Lower leg skin (tissue), 4 donors: ENCODE measurements around the gene UBE2E2. TPM values are rescaled to one million over a fixed set of nuclear protein-coding genes. Genes with fewer than 3 reads are reported as not detected.

Source experiments
- DNase-seq, 2 donors: peaks; one replicate each; pipeline ENCODE4 v3.0.0-alpha.2; 2019; ENCODE audit warnings: low spot score in 2 of 2
- H3K4me3 ChIP-seq: fragments of 200-600 bp; sonication (generic); 2 replicates; pipeline ENCODE4 v1.5.1; 2017; ENCODE audit warnings: mild to moderate bottlenecking, low read depth; ENCODE audit not compliant: poor library complexity, severe bottlenecking
- CTCF ChIP-seq, 3 donors: fragments of 450-650 bp; IDR thresholded peaks; one replicate each; pipeline ENCODE4 v1.5.1; 2016; ENCODE audit warnings: antibody characterized with exemption in 3 of 3, mild to moderate bottlenecking in 3 of 3, moderate library complexity in 2 of 3
- POLR2A ChIP-seq, 2 donors: fragments of 450-650 bp; IDR thresholded peaks; one replicate each; pipeline ENCODE4 v1.6.1; 2016 to 2017; ENCODE audit warnings: antibody characterized with exemption in 2 of 2, mild to moderate bottlenecking in 1 of 2, moderate library complexity in 1 of 2
- WGBS, 2 donors: methylation state at CpG; one replicate each; pipeline ENCODE4 v1.1.5; 2018; 5-methylcytosine and 5-hydroxymethylcytosine counted together
- intact Hi-C: fragments of 100-400 bp; cut with DNase I; formaldehyde crosslinking; loops from one replicate; pipeline ENCODE4 v1.15.0; 2023; ENCODE audit warnings: low total_unique reads
- total RNA-seq, 4 donors: library from RNA; depleted of rRNA; stranded (reverse); fragments of >200 nt; gene quantifications; one replicate each; pipeline ENCODE4 v1.1.0, GENCODE V29; 2016

UBE2E2 gene
- total RNA-seq, 4 donors from 2014 or later, result 20.0 to 54.7 (median 33.3) TPM

GRCh38 chr3:23435904-23436303 lies 232.8 kb downstream of the UBE2E2 start:
- WGBS, 2 donors, result 96% methylated on average over 9 of the region's 9 CpGs
- no peak overlapping the region for H3K4me3 ChIP-seq
- intact Hi-C loops, result no loop called here
- no peak for DNase-seq
- TF ChIP-seq CTCF (IDR thresholded peaks at IDR 0.05) (no peak), POLR2A (IDR thresholded peaks at IDR 0.05) (no peak)

- H3K4me3 ChIP-seq, result no peak overlapping the region
- DNase-seq, result no peak
- intact Hi-C loops, result no loop called here
- WGBS, 2 donors, result 89 to 94% methylated on average over 7 of the region's 7 CpGs
- TF ChIP-seq POLR2A (IDR thresholded peaks at IDR 0.05) (no peak), CTCF (IDR thresholded peaks at IDR 0.05) (no peak)
Measured at GRCh38 chr3:23437484-23438145, 234.5 kb downstream of the UBE2E2 start.

GRCh38 chr3:23438657-23439056 lies 235.5 kb downstream of the UBE2E2 start:
- intact Hi-C loops, result no loop called here
- no peak for TF ChIP-seq CTCF (IDR thresholded peaks at IDR 0.05)
- TF ChIP-seq POLR2A (IDR thresholded peaks at IDR 0.05), result no peak
- H3K4me3 ChIP-seq, result no peak overlapping the region
- DNase-seq, result no peak

- no peak for TF ChIP-seq POLR2A (IDR thresholded peaks at IDR 0.05)
- TF ChIP-seq CTCF (IDR thresholded peaks at IDR 0.05), result no peak
- no peak overlapping the region for H3K4me3 ChIP-seq
- no peak for DNase-seq
- WGBS, 2 donors, result 83 to 88% methylated on average over 2 of the region's 2 CpGs
- intact Hi-C loops, result no loop called here
Measured at GRCh38 chr3:23439080-23439479, 236.0 kb downstream of the UBE2E2 start.

- no peak for DNase-seq
- no peak for TF ChIP-seq POLR2A (IDR thresholded peaks at IDR 0.05)
- no peak for TF ChIP-seq CTCF (IDR thresholded peaks at IDR 0.05)
- 77 to 81% methylated on average over 12 of the region's 12 CpGs for WGBS, 2 donors
- no peak overlapping the region for H3K4me3 ChIP-seq
- intact Hi-C loops, result no loop called here
Measured at GRCh38 chr3:23440416-23441294, 237.5 kb downstream of the UBE2E2 start.
